Measurements from ENCODE around the gene ZNF581. TPM values are rescaled to one million over a fixed set of nuclear protein-coding genes. Genes with fewer than 3 reads are reported as not detected.

Gene ZNF581
- total RNA-seq, 1 donor from 2014 or later, result 29.6 TPM

- H3K36me3 Mint-ChIP-seq (ENCODE audit: unreplicated experiment), result peaks cover 1% of the 10 kb centered on the region
- no peaks in the 10 kb centered on the region for H3K9me3 Mint-ChIP-seq (ENCODE audit: unreplicated experiment)
- peak overlapping the region; percentile 98 for H3K27ac Mint-ChIP-seq (ENCODE audit: unreplicated experiment)
- no peak for DNase-seq (ENCODE audit: extremely low spot score, unreplicated experiment)
- peaks cover 17% of the 10 kb centered on the region for H3K4me1 Mint-ChIP-seq (ENCODE audit: unreplicated experiment)
- no peaks in the 10 kb centered on the region for H3K27me3 Mint-ChIP-seq (ENCODE audit: unreplicated experiment)
- no peak for TF ChIP-seq CTCF (IDR thresholded peaks at IDR 0.05)
- H3K4me3 Mint-ChIP-seq (ENCODE audit: unreplicated experiment), result no peak overlapping the region
These were observed 19.9 kb upstream of the ZNF581 start for GRCh38 chr19:55623561-55623960.

GRCh38 chr19:55624109-55625003 is 19.1 kb upstream of the ZNF581 start, which contains the start of gene ZNF784:
ZNF784 (minus strand) TSS chr19:55624566; CDS start chr19:55624561, 5 bp downstream.
- peak; percentile 98 for DNase-seq (ENCODE audit: extremely low spot score, unreplicated experiment)
- H3K9me3 Mint-ChIP-seq (ENCODE audit: unreplicated experiment), result no peaks in the 10 kb centered on the region
- H3K36me3 Mint-ChIP-seq (ENCODE audit: unreplicated experiment), result peaks cover 1% of the 10 kb centered on the region
- H3K4me1 Mint-ChIP-seq (ENCODE audit: unreplicated experiment), result peaks cover 17% of the 10 kb centered on the region
- peak within 1 kb of the TSS; percentile 98 for H3K27ac Mint-ChIP-seq (ENCODE audit: unreplicated experiment)
- no peak for TF ChIP-seq CTCF (IDR thresholded peaks at IDR 0.05)
- peak within 1 kb of the TSS; percentile 91 for H3K4me3 Mint-ChIP-seq (ENCODE audit: unreplicated experiment)
- no peaks in the 10 kb centered on the region for H3K27me3 Mint-ChIP-seq (ENCODE audit: unreplicated experiment)

GRCh38 chr19:55625004-55625326 is 18.5 kb upstream of the ZNF581 start:
- H3K36me3 Mint-ChIP-seq (ENCODE audit: unreplicated experiment), result peaks cover 1% of the 10 kb centered on the region
- TF ChIP-seq CTCF (IDR thresholded peaks at IDR 0.05), result no peak

GRCh38 chr19:55626350-55626749 is 17.1 kb upstream of the ZNF581 start:
- no peak overlapping the region for H3K4me3 Mint-ChIP-seq (ENCODE audit: unreplicated experiment)
- no peak for DNase-seq (ENCODE audit: extremely low spot score, unreplicated experiment)

More at GRCh38 chr19:55625004-55625326, 18.5 kb upstream of the ZNF581 start:
- Mint-ChIP-seq H3K27me3 (ENCODE audit: unreplicated experiment) (no peaks in the 10 kb centered on the region), H3K9me3 (ENCODE audit: unreplicated experiment) (no peaks in the 10 kb centered on the region), H3K4me1 (ENCODE audit: unreplicated experiment) (peaks cover 17% of the 10 kb centered on the region), H3K27ac (ENCODE audit: unreplicated experiment) (peak overlapping the region; percentile 68), H3K4me3 (ENCODE audit: unreplicated experiment) (peak overlapping the region; percentile 91)
- no peak for DNase-seq (ENCODE audit: extremely low spot score, unreplicated experiment)

More at GRCh38 chr19:55626350-55626749, 17.1 kb upstream of the ZNF581 start:
- Mint-ChIP-seq H3K4me1 (ENCODE audit: unreplicated experiment) (peaks cover 17% of the 10 kb centered on the region), H3K9me3 (ENCODE audit: unreplicated experiment) (no peaks in the 10 kb centered on the region), H3K36me3 (ENCODE audit: unreplicated experiment) (peaks cover 1% of the 10 kb centered on the region), H3K27ac (ENCODE audit: unreplicated experiment) (no peak overlapping the region), H3K27me3 (ENCODE audit: unreplicated experiment) (no peaks in the 10 kb centered on the region)
- no peak for TF ChIP-seq CTCF (IDR thresholded peaks at IDR 0.05)
